H9 (cell line): ENCODE measurements around the gene ANKDD1A. TPM values are rescaled to one million over a fixed set of nuclear protein-coding genes. Genes with fewer than 3 reads are reported as not detected.

Source experiments
- DNase-seq: peaks from one replicate; pipeline ENCODE4 v3.0.0-alpha.2; 2017
- H2AFZ ChIP-seq: one replicate; pipeline ENCODE4 v1.6.1; 2013; ENCODE audit warnings: mild to moderate bottlenecking, low read length, control low read depth, moderate library complexity
- H2AK5ac ChIP-seq: 2 replicates; pipeline ENCODE4 v1.6.1; 2013; ENCODE audit warnings: low read length, control low read depth, mixed read lengths; ENCODE audit not compliant: insufficient read length
- H2BK120ac ChIP-seq: one replicate; pipeline ENCODE4 v1.6.1; 2013; ENCODE audit warnings: low read depth, mild to moderate bottlenecking, low read length, control low read depth, inconsistent platforms; ENCODE audit not compliant: poor library complexity, severe bottlenecking
- H2BK12ac ChIP-seq: 2 replicates; pipeline ENCODE4 v1.6.1; 2013; ENCODE audit warnings: low read length, control low read depth, mixed read lengths, low read depth; ENCODE audit not compliant: insufficient read length
- H2BK15ac ChIP-seq: 2 replicates; pipeline ENCODE4 v1.6.1; 2013; ENCODE audit warnings: low read depth, low read length, control low read depth
- H2BK20ac ChIP-seq: one replicate; pipeline ENCODE4 v1.6.1; 2013; ENCODE audit warnings: low read depth, mild to moderate bottlenecking, low read length, control low read depth, inconsistent platforms; ENCODE audit not compliant: poor library complexity, severe bottlenecking
- H2BK5ac ChIP-seq: 2 replicates; pipeline ENCODE4 v1.6.1; 2013; ENCODE audit warnings: low read length, control low read depth, mixed read lengths; ENCODE audit not compliant: insufficient read length
- H3K14ac ChIP-seq: 2 replicates; pipeline ENCODE4 v1.6.1; 2013; ENCODE audit warnings: low read length, control low read depth; ENCODE audit not compliant: insufficient read depth
- H3K18ac ChIP-seq: 2 replicates; pipeline ENCODE4 v1.6.1; 2013; ENCODE audit warnings: low read depth, mild to moderate bottlenecking, mixed read lengths, low read length, control low read depth; ENCODE audit not compliant: insufficient read length
- H3K23ac ChIP-seq: 2 replicates; pipeline ENCODE4 v1.6.1; 2013; ENCODE audit warnings: low read length, control low read depth, mixed read lengths, low read depth; ENCODE audit not compliant: insufficient read length
- H3K23me2 ChIP-seq: 2 replicates; pipeline ENCODE4 v1.6.1; 2013; ENCODE audit warnings: low read depth, mild to moderate bottlenecking, mixed read lengths, low read length, control low read depth; ENCODE audit not compliant: insufficient read length, poor library complexity, severe bottlenecking
- H3K27ac ChIP-seq: 2 replicates; pipeline ENCODE4 v1.5.1; 2013; ENCODE audit warnings: low read length, control low read depth, mixed read lengths, low read depth; ENCODE audit not compliant: insufficient read length
- H3K27me3 ChIP-seq: 2 replicates; pipeline ENCODE4 v1.6.1; 2013; ENCODE audit warnings: low read length, control low read depth, inconsistent platforms; ENCODE audit not compliant: insufficient read depth
- H3K4ac ChIP-seq: 2 replicates; pipeline ENCODE4 v1.6.1; 2013; ENCODE audit warnings: low read depth, mild to moderate bottlenecking, control low read depth, inconsistent platforms, low read length, moderate library complexity
- H3K4me1 ChIP-seq: 2 replicates; pipeline ENCODE4 v1.6.1; 2013; ENCODE audit warnings: low read length, control low read depth, inconsistent platforms; ENCODE audit not compliant: insufficient read depth
- H3K4me2 ChIP-seq: 2 replicates; pipeline ENCODE4 v1.6.1; 2013; ENCODE audit warnings: low read length, control low read depth, mixed read lengths; ENCODE audit not compliant: insufficient read length, insufficient read depth
- H3K56ac ChIP-seq: 2 replicates; pipeline ENCODE4 v1.6.1; 2013; ENCODE audit warnings: low read depth, mild to moderate bottlenecking, mixed read lengths, low read length, control low read depth; ENCODE audit not compliant: insufficient read length
- H3K79me1 ChIP-seq: 2 replicates; pipeline ENCODE4 v1.6.1; 2013; ENCODE audit warnings: low read depth, mild to moderate bottlenecking, moderate library complexity, low read length, control low read depth, inconsistent platforms; ENCODE audit not compliant: insufficient read depth, poor library complexity, severe bottlenecking
- H3K79me2 ChIP-seq: 2 replicates; pipeline ENCODE4 v1.6.1; 2013; ENCODE audit warnings: low read length, control low read depth, inconsistent platforms; ENCODE audit not compliant: insufficient read depth
- H3K9ac ChIP-seq: 2 replicates; pipeline ENCODE4 v1.6.1; 2013; ENCODE audit warnings: low read length, control low read depth, mixed read lengths; ENCODE audit not compliant: insufficient read length; ENCODE audit errors: extremely low read depth
- H3K9me3 ChIP-seq: one replicate; pipeline ENCODE4 v1.6.1; 2013; ENCODE audit warnings: low read depth, low read length, inconsistent platforms; ENCODE audit not compliant: control insufficient read depth
- H3T11ph ChIP-seq: one replicate; pipeline ENCODE4 v1.6.1; 2013; ENCODE audit warnings: mild to moderate bottlenecking, low read length, control low read depth, inconsistent platforms
- H4K20me1 ChIP-seq: one replicate; pipeline ENCODE4 v1.6.1; 2013; ENCODE audit not compliant: control insufficient read depth, insufficient read length, insufficient read depth
- H4K5ac ChIP-seq: 2 replicates; pipeline ENCODE4 v1.6.1; 2013; ENCODE audit warnings: low read depth, mild to moderate bottlenecking, mixed read lengths, low read length, control low read depth; ENCODE audit not compliant: insufficient read length
- H4K8ac ChIP-seq: replicated peaks from 2 replicates; pipeline ENCODE4 v1.6.1; 2013; ENCODE audit warnings: low read length, control low read depth, mixed read lengths, low read depth; ENCODE audit not compliant: insufficient read length
- H4K91ac ChIP-seq: 2 replicates; pipeline ENCODE4 v1.6.1; 2013; ENCODE audit warnings: low read depth, mild to moderate bottlenecking, moderate library complexity, mixed read lengths, low read length, control low read depth; ENCODE audit not compliant: insufficient read length
- H3K27ac Mint-ChIP-seq, 3 experiments: 2 replicates in 2 of 3; 3 replicates in 1 of 3; pipeline ENCODE4 v1.8.0; 2020 to 2021; ENCODE audit warnings: mixed read lengths in 3 of 3, mild to moderate bottlenecking in 1 of 3, moderate library complexity in 1 of 3
- H3K27me3 Mint-ChIP-seq: 2 replicates; pipeline ENCODE4 v1.8.0; 2021; ENCODE audit warnings: low read depth, mild to moderate bottlenecking, moderate library complexity, mixed read lengths
- H3K36me3 Mint-ChIP-seq, 3 experiments: 2 replicates in 2 of 3; 3 replicates in 1 of 3; pipeline ENCODE4 v1.8.0; 2020 to 2021; ENCODE audit warnings: low read depth in 3 of 3, mixed read lengths in 3 of 3; ENCODE audit not compliant: insufficient read depth in 1 of 3
- H3K4me1 Mint-ChIP-seq, 2 experiments: 2 replicates each; pipeline ENCODE4 v1.8.0; 2020; ENCODE audit warnings: mixed read lengths in 2 of 2
- H3K4me3 Mint-ChIP-seq, 2 experiments: 2 replicates in 1 of 2; 3 replicates in 1 of 2; pipeline ENCODE4 v1.8.0; 2020 to 2021; ENCODE audit warnings: mild to moderate bottlenecking in 2 of 2, mixed read lengths in 2 of 2, moderate library complexity in 1 of 2
- H3K9me3 Mint-ChIP-seq, 2 experiments: 2 replicates in 1 of 2; 3 replicates in 1 of 2; pipeline ENCODE4 v1.8.0; 2020; ENCODE audit warnings: mild to moderate bottlenecking in 2 of 2, mixed read lengths in 2 of 2, moderate library complexity in 1 of 2
- WGBS: extraction: QIAGEN DNeasy Blood & Tissue Kit; methylation state at CpG from one replicate; pipeline ENCODE4 v1.1.7; 2013; ENCODE audit warnings: missing lambda C conversion rate, low lambda C conversion rate, mixed read lengths; ENCODE audit not compliant: insufficient read length; ENCODE audit errors: extremely low coverage; 5-methylcytosine and 5-hydroxymethylcytosine counted together
- total RNA-seq: library from RNA; stranded (reverse); gene quantifications from 2 replicates; pipeline ENCODE4 v1.2.1, GENCODE V29; 2021
- TF ChIP-seq, protein P1 (sequence below): fragments of 200-600 bp; sonication (generic); conservative IDR thresholded peaks from 3 replicates; pipeline ENCODE4 v1.8.0; 2021; ENCODE audit warnings: antibody characterized with exemption, mild to moderate bottlenecking

Gene ANKDD1A
- total RNA-seq, 1 experiment from 2014 or later, result 3.7 TPM

DNA sequence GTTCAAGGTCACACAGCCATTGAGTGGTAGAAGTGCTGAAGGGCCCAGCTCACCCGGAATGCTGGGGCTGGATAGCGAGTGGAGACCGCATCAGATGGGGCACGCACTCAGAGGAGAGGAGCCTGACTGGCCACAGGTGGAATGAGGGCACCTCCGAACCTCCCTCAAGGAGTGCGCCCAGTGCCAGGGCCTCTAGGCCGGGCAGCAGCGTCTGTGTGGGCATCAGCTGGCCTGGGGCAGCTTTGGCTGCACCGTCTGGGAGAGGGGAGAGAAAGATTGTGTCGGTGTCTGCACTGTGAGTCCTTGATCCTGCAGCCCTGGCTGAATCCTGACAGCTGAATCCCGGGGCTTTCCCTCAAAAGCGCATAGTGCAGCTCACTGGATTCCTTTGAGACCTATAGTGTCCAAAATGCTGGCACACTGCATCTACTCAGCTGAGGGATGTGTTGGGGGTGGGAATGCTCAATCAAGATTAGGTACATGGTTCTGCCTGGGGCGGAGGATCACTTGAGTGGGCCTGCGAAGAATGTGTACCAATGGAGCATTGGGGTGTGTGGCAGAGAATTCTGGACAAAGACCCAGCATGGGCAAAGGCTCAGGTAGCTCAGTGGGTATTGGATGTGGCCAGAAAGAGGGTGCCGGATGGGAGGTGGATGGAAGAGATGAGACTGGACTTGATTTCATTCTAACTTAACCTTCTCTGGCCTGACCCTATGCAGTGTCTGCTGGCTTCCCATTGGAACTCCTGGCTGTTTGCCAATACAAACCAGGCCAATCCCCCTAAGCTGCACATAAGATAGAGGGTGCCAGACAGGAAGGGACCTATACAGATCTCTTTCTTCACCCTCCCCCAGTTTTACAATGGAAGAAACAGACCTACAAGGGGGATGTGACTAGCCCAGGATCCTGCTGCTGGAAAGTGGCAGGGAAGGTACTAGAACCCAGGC, 950 bp downstream of the ANKDD1A start:
- Histone ChIP-seq H3K79me1 (no peaks in the 10 kb centered on the region), H3K9ac (no peak overlapping the region), H2BK5ac (no peak overlapping the region), H3K4me1 (peaks cover 10% of the 10 kb centered on the region; the same call in 1 of the 2 replicates), H4K91ac (no peak overlapping the region), H2BK12ac (no peak overlapping the region), H4K5ac (no peak overlapping the region), H4K20me1 (no peaks in the 10 kb centered on the region), H2AK5ac (no peak overlapping the region), H3K18ac (no peak overlapping the region), H3K23me2 (peaks cover 10% of the 10 kb centered on the region), H3K4me2 (peak overlapping the region; percentile 66), H3T11ph (no peak overlapping the region), H3K79me2 (no peaks in the 10 kb centered on the region), H3K56ac (no peak overlapping the region), H3K27ac (no peak overlapping the region), H2BK120ac (no peak overlapping the region), H2AFZ (no peak overlapping the region), H3K9me3 (no peaks in the 10 kb centered on the region), H2BK20ac (no peak overlapping the region), H4K8ac (no peak overlapping the region), H3K14ac (no peak overlapping the region), H3K27me3 (no peaks in the 10 kb centered on the region; the same call in 1 of the 2 replicates), H3K23ac (no peak overlapping the region), H3K4ac (no peak overlapping the region), H2BK15ac (no peak overlapping the region)
- Mint-ChIP-seq H3K36me3 (peaks cover 0 to 4% (median 2%) of the 10 kb centered on the region in 3 experiments; a peak in 1 of 7 replicates), H3K4me3 (peak overlapping the region; percentile 73 to 82), H3K4me1 (peaks cover 39 to 45% of the 10 kb centered on the region in 2 experiments), H3K27me3 (peaks cover 64% of the 10 kb centered on the region), H3K9me3 (no peaks in the 10 kb centered on the region), H3K27ac (no peak overlapping the region; a peak in 1 of 7 replicates)
- DNase-seq, result no peak
- TF ChIP-seq, protein P1, sequence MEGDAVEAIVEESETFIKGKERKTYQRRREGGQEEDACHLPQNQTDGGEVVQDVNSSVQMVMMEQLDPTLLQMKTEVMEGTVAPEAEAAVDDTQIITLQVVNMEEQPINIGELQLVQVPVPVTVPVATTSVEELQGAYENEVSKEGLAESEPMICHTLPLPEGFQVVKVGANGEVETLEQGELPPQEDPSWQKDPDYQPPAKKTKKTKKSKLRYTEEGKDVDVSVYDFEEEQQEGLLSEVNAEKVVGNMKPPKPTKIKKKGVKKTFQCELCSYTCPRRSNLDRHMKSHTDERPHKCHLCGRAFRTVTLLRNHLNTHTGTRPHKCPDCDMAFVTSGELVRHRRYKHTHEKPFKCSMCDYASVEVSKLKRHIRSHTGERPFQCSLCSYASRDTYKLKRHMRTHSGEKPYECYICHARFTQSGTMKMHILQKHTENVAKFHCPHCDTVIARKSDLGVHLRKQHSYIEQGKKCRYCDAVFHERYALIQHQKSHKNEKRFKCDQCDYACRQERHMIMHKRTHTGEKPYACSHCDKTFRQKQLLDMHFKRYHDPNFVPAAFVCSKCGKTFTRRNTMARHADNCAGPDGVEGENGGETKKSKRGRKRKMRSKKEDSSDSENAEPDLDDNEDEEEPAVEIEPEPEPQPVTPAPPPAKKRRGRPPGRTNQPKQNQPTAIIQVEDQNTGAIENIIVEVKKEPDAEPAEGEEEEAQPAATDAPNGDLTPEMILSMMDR, result no peak
- no CpG with 5 or more reads among the region's 15 CpGs for WGBS
